WI38 (cell line): Measurements from ENCODE around the gene ODC1.

ENCODE experiments used
- H3K4me3 ChIP-seq: 2 replicates; pipeline ENCODE4 v1.5.1; 2011; ENCODE audit warnings: low read depth, mild to moderate bottlenecking, control low read depth, low read length
- TF ChIP-seq, protein P1 (sequence below): IDR thresholded peaks from 2 replicates; pipeline ENCODE4 v1.5.1; 2012; ENCODE audit warnings: low read depth, mild to moderate bottlenecking, control low read depth, low read length

The ODC1 gene

DNA sequence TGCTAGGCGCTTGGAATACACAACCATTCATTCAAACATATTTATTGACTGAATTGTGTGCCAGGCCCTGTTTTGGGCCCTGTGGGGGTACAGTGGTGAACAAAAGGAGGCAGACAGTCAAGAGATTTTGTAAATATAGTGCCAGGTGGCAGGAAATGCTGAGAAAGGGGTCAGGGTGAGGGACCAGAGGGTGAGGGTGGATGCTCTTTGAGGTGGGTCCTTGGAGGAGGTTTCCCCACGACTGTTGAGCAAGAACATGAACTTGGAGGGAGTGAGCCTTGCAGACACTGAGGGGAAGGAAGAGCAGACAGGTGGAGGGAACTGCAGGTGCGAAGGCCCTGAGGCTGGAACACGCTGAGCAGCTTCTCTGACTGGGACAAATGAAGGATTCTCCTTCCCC, 40.7 kb downstream of the ODC1 start:
- no peak overlapping the region for H3K4me3 ChIP-seq
- TF ChIP-seq, protein P1, sequence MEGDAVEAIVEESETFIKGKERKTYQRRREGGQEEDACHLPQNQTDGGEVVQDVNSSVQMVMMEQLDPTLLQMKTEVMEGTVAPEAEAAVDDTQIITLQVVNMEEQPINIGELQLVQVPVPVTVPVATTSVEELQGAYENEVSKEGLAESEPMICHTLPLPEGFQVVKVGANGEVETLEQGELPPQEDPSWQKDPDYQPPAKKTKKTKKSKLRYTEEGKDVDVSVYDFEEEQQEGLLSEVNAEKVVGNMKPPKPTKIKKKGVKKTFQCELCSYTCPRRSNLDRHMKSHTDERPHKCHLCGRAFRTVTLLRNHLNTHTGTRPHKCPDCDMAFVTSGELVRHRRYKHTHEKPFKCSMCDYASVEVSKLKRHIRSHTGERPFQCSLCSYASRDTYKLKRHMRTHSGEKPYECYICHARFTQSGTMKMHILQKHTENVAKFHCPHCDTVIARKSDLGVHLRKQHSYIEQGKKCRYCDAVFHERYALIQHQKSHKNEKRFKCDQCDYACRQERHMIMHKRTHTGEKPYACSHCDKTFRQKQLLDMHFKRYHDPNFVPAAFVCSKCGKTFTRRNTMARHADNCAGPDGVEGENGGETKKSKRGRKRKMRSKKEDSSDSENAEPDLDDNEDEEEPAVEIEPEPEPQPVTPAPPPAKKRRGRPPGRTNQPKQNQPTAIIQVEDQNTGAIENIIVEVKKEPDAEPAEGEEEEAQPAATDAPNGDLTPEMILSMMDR: no peak

DNA sequence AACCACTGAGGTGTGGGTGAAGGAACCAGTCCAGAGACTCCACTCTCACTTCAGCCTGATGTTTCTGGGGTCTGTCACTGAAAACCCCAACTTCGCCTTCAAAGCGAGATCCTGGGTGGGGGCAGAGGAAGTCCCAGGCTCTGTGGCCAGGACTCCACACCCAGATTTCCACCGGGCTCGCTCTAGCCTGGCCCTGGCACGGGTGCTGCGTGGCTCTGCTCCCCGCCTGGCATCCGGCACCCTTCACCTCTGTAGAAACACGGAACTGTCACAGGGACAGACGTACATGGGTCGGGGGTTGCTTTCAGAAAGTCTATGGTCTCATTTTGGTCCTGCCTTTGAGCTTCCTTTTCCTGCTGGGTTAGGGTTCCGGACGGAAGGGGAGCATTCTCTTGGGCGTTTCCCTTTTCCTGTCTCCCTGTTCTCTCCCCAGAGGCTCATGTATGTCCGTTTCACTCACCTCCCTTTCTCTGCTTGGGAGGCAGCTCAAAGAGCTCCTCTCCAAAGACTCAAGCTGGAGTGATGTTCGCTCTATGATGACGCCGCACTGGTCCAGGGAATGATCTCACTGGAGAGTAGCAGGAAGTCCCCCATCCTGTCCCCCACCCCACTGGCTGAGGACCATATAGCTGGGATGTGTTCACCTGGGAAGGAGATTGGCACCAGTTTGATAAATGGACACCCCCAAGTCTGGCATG, 41.5 kb downstream of the ODC1 start:
- no peak overlapping the region for H3K4me3 ChIP-seq
- TF ChIP-seq, protein P1: no peak

DNA sequence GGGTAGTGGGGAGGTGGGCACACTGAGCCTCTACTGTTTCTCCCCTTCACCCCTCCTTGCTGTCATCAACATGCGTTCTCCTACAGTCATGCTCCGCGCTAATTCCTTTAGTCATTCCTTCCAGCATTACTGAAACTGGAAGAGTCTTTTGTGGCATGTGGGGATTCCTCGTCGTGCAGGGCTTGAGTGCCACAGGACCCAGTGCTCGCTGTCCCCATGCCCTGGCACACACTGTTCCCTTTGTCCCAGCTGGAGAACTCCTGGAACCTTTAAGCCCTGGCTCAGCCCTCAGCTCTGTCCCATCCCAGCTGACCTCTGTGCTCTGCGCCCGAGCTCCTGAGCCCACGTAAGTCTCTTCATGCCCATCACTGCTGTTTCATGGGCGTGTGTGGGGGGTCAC, 42.1 kb downstream of the ODC1 start:
- H3K4me3 ChIP-seq: no peak overlapping the region
- TF ChIP-seq, protein P1: no peak

DNA sequence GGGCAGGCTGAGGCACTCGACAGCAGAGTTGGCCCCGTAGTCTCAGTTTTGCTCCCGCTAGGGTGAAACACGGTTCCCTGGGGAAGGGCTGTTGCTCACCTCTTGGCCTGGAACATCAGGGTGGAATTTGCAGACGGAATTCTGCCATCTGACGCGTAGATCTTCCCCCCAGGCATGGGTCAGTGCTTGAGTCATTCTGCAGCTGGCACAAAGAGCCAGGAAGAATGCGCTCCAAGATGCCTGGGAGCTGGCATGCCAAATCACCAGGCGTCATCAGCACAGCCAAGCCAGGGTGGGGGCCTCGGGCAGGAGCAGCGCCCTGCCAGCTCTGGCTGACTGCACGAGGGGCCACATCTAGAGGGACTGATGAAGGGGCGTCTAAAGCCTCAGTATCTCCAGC, 42.7 kb downstream of the ODC1 start:
- H3K4me3 ChIP-seq: no peak overlapping the region
- TF ChIP-seq, protein P1: no peak

DNA sequence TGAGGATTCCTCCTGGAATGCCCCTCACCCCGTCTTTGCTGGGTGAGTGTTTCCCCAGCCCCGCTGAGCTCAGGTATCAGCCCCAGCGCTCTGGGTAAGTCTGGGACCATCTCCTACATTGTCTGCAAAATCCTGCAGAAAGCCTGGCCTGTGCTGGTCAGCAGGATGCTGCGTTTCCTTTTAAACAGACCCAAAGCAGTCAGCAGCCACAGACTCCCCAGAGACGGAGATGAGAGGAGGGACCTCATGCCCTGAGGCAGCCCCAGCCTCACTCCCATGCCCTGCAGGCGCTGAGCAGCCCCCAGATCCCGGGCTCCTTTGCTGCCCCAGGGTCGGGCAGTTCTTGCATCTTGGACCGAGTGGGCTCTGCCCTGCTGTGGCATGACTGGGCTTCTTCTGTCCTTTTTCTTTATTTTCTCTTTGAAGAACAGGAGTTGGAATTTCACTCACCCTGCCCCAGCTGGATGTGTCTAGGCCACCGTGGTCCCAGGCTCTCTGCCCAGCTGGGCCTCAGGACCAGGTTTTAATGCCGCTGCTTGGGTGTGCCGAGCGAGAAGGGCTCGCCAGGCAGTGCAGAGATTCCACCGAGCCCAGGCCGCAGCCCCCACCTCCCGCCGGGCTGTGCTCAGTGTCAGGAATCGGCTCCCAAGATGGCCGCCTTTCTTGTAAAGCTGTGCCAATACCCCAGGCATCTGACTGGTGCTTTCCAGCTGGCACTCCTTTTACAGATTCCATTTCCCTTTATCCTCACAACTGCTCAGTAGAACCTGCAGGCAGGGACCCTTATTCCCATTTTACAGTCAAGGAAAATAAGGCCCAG, 43.6 kb downstream of the ODC1 start:
- TF ChIP-seq, protein P1: no peak
- H3K4me3 ChIP-seq: no peak overlapping the region

DNA sequence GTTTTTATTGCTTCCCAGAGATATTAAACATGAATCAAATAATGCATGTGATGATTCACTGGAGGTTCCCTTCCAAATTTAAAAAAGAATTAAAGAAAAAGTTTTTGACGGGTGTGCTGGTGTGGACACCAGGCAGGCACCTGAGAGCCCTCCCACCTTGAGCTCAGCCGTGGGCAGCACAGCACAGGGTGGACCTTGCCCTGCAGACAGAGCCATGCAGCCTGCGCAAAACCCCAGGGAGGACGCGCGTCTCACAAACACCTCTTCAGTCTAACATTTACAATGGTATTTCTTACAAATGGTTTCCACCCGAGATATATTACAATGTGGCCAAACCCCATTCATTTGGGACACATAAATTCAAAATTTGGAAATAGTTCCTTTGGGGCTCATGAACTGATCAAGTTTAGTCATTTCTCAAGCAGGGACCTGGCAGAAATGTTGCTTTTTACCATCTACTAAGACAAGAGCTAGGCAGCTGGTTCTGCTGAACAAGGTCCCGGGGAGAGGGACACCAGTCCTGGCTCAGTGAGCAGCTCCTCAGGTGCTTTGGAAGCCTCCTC, 45.4 kb downstream of the ODC1 start:
- no peak overlapping the region for H3K4me3 ChIP-seq
- TF ChIP-seq, protein P1: no peak
